ENCODE data around the gene IPO5.

IPO5 gene

GRCh38 chr13:97953376-97953970 is at the start of gene IPO5:
IPO5 (plus strand) TSS chr13:97953675; CDS start chr13:97976697, 23,022 bp downstream.
- no peak for DNase-seq

GRCh38 chr13:97904059-97904458 is 49.4 kb upstream of the IPO5 start:
- no peak for DNase-seq

- DNase-seq, result no peak
These were observed 48.0 kb upstream of the IPO5 start for GRCh38 chr13:97905517-97905916.

GRCh38 chr13:97911311-97912138 is 42.0 kb upstream of the IPO5 start:
- no peak for DNase-seq

GRCh38 chr13:97912139-97912535 is 41.3 kb upstream of the IPO5 start:
- no peak for DNase-seq

GRCh38 chr13:97913206-97913605 is 40.3 kb upstream of the IPO5 start:
- no peak for DNase-seq

GRCh38 chr13:97914540-97914939 is 38.9 kb upstream of the IPO5 start:
- DNase-seq, result no peak

GRCh38 chr13:97921176-97921816 is 32.2 kb upstream of the IPO5 start:
- no peak for DNase-seq

DNA sequence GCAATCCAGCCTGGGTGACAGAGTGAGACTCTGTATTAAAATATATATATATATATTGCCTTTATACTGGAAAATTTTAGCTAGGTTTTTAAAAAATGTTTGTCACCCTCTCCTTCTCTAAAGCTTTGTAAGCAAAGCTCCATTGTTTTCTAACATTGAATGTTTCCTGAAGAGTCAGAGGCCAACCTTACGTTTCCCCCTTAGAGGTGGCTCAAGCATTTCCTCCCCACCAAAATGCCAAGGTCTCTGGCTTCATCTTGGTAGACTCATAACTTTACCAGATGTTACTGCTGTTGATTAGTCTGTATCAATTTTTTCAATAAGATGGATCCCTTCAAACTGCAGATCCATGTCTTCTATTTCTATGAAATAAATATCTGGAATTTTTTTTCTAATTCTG is 25.2 kb upstream of the IPO5 start:
- DNase-seq, result no peak

GRCh38 chr13:97932036-97932435 is 21.4 kb upstream of the IPO5 start:
- DNase-seq, result no peak

DNA sequence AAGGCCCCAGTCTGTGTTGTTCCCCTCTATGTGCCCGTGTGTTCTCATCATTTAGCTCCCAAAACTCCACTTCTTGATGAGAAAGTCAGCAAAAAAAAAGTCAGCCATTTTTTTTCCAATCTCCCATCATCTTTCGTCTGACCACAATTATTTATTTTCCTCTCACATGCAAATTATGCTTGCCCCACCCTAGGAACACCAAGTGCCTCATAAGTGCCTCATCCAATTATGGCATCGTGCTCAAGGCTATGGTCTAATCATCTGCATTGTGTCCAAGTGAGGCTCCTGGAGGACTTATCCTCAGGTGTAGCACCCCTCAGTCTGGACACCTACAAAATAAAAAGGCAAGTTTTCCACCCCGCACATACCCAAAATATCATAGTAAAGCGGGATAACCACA is 20.8 kb upstream of the IPO5 start:
- no peak for DNase-seq

DNA sequence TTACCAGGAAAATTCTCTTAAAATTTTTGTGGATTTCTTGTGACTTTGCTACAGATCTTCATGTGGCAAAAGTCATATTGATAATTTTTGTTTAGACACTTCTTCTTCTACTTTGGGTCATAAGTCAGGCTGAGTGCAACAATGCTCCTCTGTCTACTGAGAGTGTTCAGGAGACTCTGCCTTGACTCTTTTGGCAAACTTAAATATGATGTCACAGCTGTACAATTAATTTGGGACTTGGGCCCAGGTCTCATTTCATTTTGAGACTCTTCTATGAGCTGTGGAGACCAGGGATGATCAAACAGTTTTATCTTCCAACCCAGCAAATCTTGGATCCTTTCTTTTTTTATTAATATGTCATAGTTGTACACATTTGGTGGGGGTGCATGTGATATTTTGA is 19.7 kb upstream of the IPO5 start:
- DNase-seq, result no peak

DNA sequence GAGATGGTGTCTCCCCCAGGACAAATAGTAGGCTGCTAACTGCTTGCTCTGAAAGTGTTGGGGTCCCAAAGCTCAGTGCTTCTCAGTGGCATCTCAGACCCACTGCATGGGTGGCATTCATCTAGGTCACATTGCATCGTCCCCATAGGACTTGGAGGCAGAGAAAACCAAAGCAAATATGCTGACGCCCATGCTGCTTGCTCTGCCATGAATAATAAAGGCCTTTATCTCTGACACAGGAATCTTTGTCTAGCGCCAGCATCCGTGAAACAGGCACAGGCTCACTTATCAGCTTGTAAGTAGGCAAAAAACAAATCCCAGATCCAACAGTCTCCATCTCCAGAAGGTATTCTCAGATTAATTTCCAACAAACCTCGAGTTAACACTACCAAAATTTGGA is 18.9 kb upstream of the IPO5 start:
- peak in 19 of 56 donors; percentile 0 to 25 (median 8) for DNase-seq

- DNase-seq, result no peak
These were observed 18.4 kb upstream of the IPO5 start for GRCh38 chr13:97935071-97935470.

DNA sequence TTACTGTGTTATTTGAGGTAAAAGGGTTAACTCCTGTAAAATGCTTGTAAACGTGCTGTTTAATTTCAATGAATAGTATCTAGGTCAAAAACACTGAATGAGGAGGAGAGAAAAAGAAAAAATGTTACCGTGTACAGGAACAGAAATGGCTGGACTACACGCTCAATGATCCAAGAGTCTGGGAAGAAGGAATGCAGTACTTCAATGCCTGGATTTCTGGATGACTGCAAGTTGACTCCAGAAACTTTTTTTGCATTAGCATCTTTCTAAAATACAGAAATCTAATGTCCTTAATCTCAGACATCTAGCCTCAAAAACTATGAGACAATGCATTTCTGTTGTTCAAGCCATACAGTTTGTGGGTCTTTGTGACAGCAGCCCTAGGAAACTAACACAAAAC is 17.4 kb upstream of the IPO5 start:
- no peak for DNase-seq

- DNase-seq, result no peak
These were observed 14.6 kb upstream of the IPO5 start for GRCh38 chr13:97938706-97939475.

DNA sequence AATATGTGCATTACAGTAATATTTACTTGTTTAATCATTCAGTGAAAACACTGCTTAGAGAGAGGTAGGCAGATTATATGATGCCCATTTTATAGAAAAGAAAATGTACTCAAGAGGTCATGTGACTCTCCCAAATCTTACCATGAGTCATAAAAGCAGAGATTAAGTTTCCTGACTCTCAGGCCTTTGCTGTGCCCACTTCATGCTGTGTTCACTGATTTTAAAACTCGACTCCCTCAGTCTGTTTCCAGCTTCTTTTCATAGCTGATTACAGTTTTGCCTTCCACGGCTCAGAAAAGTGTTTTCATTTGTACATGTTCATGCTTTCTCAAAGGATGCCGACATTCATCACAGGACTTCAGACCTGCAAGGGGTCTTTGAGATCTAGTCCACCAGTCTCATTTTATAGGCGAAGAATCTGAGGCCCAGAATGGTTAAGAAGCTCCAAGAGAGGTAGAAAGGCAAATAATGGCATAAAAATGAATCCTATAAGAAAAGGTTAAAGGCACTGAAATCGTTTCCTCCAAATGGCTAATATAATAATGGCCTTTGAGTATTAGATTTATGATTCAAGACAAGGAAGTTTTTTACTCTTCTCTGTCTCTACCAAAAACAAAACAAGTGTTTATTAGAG is 9.0 kb upstream of the IPO5 start:
- no peak for DNase-seq

- DNase-seq, result no peak
These were observed 8.1 kb upstream of the IPO5 start for GRCh38 chr13:97945342-97945741.

GRCh38 chr13:97945792-97946419 is 7.6 kb upstream of the IPO5 start:
- DNase-seq, result no peak

DNA sequence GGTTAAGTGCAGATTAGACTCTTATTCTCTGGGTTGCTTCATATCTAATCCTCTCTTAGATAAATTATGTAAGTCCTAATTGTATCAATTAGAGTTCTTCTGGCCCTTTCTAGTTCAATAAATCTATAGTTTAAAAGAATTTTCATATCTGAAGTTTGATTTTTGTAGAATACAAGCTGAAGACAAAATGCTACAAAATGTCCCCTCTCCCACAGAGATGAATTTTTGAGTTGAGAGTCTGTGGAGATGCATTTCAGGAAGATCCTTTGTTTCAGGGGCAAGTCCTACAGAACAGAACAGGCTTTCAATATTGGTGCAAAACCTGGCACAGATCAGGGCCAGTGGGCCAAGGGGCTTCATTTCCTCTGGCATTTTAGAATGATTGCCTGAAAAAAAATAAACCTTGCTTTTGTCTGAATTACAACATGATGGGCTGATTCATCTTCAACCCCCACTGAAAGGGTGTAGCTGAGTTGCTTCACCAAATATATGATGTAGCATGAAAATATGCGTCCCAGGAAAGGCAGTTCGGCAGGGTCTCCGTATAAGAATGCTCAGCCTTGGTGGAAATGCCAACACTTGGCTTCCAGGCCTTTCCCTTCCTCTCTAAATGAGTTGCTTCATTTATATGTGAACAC is 6.4 kb upstream of the IPO5 start:
- DNase-seq, result no peak
